ENCODE results near the gene SNX2.

SNX2 gene

DNA sequence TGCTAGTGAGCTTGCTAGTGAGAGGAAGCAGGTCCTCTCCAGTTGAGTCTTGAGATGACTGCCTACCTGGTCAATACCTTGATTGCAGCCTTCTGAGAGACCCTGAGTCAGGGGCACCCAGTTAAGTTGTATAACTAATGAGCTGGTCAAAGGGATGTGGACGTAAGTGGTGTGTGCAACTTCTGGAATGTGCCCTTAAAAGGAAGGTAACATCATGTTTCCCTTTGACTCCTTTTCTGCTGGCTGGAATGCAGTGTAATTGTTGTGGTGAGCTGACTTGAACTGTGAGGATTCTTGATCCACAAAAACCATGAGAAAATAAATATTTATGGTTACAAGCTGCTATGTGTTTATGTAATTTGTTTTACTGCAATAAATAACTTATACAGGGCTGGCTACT, 2.4 kb upstream of the SNX2 start:
- no peak for DNase-seq (ENCODE audit: low read depth in 3 of 3)

DNA sequence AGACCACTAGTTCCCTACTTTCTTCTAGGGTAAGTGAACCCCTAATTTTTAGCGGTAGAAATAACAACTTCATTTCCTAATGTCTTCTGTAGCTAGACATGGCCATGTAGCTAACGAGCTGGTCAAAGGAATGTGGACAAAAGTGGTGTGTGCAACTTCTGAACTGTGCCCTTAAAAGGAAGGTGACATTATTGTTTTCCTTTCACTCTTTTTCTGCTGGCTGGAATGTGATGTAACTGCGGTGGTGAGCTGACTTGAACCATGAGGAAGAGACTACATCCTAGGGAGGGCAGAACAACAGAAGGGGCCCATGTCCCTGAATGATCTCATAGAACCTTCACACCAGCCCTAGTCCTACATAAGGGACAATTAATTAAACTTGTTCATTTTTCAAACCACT, 1.3 kb upstream of the SNX2 start:
- no peak for DNase-seq (ENCODE audit: low read depth in 3 of 3)

DNA sequence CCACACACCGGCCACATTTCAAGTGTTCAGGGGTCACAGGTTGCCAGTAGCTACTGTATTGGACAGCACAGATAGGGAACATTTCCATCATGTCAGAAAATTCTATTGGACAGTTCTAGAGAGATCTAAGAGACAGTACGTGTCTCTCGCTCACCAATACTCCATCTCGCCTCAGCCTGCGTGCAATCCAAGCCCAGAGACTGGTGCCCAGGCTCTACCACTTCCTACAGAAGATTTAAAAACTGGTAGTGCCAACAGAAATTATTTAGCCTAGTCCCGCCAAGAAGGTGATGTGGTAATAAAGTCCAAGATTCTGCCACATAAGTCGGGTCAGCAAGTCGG, 390 bp upstream of the SNX2 start:
- DNase-seq (ENCODE audit: low read depth in 3 of 3) = no peak

DNA sequence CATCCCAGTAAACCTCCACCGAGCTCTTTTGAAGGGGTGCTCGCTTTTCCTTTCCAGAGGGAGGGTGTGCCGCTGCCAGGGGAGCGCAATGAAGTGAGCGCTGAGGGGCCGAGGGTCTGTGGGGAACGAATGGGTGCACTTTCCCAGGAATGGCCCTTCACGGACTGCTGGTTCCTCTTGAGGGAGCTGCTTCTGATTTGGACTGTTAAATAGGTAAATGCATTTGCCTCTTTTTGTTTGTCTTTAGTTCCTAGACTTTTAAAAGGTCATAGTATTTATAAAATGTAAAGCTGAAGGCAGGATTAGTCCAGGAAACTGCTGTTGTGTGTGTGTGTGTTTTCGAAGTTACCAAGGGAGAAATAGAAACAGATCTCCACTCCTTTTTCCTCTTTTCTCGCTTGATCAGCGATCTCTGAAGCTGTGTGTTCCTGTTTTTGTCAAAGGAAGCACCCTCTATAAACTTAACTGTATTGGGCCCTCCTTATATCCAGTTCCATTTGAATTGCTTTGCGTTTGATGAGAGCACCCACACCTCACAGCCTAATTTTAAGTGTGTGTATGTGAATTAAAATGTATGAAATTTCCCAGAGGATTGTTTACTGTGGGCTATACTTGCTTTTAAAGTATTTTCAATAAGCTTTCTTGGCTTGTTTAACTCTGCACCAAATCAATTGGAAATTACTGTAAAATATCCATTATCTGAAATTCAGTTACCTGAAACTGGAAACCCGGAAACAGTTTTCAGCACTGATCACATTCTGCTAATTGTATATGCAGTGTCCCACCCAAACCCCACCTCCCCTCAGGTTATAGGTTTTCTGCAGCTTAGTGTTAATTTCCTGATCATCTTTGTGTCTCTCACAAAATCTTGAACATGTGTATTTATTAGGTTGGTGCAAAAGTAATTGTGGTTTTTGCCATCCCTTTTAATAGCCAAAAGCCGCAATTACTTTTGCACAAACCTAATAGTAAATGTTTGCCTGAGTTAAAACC, 966 bp downstream of the SNX2 start:
- DNase-seq (ENCODE audit: low read depth in 3 of 3) = no peak

DNA sequence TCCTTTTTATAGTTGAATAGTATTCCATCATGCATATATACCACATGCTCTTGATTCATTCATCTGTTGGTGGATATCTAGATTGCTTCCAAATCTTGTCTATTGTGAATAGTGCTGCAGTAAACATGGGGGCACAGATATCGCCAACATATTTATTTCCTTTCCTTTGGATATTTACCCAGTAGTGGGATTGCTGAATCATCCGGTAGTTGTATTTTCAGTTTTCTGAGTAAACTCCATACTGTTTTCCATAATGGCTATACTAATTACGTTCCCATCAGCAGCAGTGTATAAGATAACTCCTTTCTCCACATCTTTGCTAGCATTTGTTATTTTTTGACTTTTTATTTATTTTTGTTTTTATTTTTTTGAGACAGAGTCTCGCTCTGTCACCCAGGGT, 3.3 kb downstream of the SNX2 start:
- DNase-seq (ENCODE audit: low read depth in 3 of 3) = no peak

DNA sequence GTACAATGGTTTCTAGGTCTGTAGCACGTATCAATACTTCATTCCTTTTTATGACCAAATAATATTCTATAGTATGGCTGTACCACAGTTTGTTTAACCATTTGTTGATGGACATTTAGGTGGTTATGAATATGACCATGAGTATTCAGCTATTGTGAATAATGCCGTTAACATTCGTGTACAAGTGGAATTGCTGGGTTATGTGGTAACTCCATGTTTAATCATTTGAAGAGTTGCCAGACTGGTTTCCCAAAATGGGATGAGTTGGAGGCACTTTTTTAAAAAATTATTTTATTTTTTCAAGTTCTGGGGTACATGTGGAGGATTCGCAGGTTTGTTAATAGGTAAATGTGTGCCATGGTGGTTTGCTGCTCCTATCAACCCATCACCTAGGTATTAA, 4.6 kb downstream of the SNX2 start:
- no peak for DNase-seq (ENCODE audit: low read depth in 3 of 3)

DNA sequence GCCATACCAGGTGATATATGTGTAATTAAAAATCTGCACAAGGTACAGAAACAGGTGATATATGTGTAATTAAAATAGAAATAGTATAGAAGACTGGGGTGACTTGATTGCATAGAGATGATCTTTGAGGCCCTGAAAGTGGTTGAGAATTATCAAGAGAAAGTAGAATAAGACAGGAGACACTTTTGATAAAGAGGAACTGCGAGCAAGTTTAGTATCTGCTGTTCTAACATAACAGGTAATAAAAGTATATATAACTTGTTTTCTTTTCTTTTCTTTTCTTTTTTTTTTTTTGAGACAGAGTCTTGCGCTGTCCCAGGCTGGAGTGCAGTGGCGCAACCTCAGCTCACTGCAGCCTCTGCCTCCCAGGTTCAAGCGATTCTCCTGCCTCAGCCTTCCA, 5.4 kb downstream of the SNX2 start:
- DNase-seq (ENCODE audit: low read depth in 3 of 3) = no peak

DNA sequence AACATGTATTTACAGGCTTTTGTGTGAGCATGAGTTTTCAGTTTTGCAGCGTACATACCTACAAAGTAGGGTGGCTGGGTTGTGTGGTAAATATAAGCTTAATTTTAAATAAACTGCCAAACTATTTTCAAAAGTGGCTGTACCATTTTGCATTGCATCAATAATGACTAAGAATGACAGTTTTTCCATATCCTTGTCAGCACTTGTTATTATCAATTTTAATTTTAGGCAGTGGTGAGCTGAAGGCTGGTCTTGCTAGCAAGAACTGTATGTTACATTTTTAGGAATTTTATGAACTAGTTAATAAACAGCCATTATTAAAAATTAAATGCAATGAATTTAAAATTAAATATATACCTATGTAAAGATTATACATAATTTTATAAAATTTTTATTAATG, 6.6 kb downstream of the SNX2 start:
- no peak for DNase-seq (ENCODE audit: low read depth in 3 of 3)

DNA sequence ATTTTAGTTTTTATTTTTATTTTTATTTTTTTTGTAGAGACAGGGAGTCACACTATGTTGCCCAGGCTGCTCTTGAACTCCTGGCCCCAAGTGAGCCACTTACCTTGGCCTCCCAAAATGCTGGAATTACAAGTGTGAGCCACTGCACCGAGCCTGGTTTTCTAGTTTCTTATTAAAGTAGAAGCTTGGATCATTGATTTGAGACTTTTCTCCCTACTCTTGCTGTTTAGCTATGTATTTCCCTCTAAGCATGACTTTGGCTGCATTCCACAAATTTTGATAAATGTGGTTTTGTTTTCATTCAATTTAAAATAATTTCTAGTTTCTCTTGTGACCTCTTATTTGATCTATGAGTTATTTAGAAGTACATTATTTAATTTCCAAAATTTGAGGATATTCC, 10.4 kb downstream of the SNX2 start:
- DNase-seq (ENCODE audit: low read depth in 3 of 3) = no peak

DNA sequence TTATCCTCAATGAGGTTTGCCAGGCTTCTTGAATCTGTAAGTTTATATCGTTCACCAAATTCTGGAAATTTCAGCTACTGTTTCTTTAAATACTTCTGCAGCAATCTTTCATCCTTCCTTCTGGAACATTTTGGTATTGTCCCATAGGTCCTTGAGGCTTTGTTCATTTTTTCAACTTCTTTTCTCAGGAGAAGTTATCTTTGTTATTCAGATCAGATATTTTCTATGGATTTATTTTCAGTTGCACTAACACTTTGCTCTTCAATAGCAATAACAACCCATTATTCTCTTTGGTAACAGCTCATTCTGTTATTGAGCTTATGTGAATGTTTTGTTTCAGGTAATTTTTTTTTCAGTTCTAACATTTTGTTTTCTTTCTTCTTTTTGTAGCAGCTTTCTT, 13.5 kb downstream of the SNX2 start:
- DNase-seq (ENCODE audit: low read depth in 3 of 3) = no peak

DNA sequence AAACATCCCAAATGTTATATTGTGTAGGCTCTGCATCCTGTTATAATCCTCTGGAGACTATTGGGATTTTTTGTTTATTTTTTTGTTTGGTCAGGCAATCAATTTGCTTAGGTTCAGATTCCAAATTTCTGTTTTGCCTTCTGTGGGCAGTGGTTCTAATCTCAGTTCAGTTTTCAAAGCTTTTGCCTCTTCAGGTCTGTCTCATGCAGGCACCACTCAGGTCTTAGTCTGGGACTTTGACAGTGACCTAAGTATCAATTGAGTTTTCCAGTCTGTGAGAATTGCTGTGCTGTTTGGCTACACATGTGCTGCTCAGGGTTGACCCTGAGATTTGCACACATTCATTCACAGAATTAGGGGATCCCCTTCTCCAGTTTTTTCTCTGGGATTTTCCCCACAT, 14.1 kb downstream of the SNX2 start:
- DNase-seq (ENCODE audit: low read depth in 3 of 3) = no peak

DNA sequence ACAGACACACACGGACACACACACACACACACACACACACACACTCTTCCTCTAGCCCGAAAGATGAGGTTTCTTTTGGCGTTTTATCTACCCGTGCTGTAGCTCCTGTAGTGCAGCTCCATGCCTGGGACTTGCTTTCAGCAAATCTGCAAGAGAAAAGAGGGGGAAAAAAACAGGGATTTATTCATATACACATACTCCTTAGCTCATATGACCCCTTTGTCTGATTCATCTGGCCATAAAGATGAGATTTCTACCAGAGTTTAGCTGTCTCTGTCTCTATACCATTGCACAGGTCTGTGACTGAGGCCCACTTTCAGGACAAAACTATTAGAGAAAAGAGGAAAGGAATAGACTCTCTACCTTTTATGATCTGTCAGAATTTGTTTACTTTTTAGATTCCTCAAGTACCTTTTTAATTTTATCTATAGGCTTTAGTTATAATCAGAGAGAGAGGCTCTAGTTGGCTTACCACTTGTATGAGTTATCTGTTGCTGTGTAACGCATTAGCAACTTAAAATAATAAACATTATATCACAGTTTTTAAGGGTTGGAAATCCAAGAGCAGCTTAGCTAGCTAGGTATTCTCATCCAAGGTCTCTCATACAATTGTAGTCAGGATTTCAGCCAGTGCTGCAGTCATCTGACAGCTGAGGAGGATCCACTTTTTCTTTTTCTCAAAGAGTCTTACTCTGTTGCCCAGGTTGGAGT, 14.7 kb downstream of the SNX2 start:
- no peak for DNase-seq (ENCODE audit: low read depth in 3 of 3)

DNA sequence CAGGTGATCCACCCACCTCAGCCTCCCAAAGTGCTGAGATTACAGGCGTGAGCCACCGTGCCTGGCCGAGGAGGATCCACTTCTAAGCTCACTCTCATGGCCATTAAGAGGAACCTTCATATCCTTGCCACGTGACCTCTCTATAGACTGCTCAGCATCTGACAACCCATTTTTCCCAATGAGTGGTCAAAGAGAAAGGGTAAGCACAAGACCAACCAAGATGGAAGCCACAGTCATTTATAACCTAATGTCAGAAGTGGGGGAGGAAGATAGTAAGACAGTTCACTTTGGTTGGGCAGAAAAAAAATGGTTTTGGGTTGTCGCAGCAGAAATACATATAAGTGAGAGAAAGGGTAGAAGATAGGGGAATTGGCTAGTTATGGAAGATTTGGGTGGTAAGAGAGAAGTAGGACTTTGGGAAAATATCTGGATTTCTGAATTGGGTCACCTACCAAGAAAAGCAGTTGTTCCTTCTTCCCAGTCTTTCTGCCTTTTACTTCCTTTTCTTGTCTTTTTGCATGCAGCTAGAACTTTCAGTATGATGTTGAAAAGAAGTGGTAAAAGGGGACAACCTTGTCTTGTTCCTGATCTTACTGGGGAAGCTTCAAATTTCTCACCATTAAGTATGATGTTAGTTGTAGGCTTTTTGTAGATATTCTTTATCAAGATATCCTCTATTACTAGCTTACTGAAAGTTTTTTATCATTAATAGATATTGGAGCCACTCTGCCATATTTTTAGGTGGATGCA, 15.6 kb downstream of the SNX2 start:
- DNase-seq (ENCODE audit: low read depth in 3 of 3) = no peak

DNA sequence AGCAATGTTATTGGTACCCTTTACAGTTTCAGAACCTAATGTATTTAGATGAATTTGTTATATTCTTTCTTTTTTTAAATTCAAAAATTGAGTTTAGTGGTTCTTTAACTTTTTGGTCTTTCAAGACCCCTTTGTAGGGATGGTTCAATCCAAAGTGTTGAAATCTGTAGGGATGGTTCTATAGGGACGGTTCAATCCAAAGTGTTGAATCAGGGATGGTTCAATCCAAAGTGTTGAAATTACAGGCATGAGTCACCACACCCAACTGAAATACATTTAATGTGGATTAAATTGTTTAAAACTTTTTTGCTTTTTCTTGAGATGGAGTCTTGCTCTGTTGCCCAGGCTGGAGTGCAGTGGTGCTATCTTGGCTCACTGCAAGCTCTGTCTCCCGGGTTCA, 30.6 kb downstream of the SNX2 start:
- no peak for DNase-seq (ENCODE audit: low read depth in 3 of 3)

DNA sequence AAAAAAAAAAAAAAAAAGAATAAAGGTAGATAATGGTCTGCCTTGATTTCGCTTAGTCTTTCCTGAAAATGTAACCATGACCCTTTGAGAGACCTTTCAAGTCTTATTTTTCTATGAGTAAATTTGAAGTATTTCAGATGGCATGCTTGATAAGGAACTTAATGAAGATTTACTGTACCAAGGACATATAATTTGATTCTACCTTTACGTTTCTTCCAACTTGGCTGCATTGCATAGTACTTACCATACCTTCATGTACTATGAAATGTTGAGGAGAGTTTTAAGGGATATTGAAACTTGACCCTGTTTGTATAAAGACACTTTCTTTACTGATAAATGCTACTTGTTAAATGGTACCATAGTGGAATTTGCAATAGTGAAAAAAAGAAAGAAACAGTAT, 35.5 kb downstream of the SNX2 start:
- no peak for DNase-seq (ENCODE audit: low read depth in 3 of 3)

DNA sequence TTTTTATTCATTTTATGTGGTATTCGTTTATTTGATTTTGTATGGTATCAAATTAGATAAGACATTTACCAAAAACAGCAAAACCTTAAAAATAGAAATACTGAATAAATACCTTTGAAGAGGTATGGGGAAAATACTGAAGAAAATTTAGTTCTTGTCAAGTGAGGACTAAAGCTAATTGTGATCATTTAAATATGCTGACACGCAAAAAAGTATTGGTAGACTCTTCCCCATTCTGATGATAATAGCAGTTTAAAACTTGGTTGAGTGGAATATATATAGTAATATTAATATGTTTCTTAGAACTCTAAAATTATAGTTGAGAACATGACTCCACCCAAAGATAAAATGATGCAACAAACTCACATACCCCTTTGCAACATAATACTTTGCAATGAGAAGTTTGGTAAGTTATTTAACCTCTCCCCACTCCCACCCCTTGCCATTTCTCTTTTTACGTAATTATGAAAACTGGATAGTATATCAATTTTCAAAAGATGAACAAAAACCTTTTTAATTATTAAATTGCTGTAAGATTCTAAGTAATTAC, 40.4 kb downstream of the SNX2 start:
- no peak for DNase-seq (ENCODE audit: low read depth in 3 of 3)

DNA sequence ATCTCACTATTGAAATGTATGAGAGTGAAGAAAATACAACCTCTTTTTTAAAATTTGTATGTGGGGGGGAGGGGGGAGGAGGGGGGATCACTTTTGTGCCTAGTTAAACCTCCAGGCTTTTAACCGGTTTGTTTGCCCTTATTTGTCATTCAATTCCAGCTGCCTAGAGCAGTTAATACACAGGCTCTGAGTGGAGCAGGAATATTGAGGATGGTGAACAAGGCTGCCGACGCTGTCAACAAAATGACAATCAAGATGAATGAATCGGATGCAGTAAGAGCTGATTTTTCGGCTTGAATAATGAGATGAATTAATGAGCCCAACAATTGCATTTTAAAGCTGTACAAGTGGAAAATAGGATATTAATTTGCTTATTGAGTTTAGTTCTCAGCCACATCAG, 41.9 kb downstream of the SNX2 start:
- DNase-seq (ENCODE audit: low read depth in 3 of 3) = no peak

DNA sequence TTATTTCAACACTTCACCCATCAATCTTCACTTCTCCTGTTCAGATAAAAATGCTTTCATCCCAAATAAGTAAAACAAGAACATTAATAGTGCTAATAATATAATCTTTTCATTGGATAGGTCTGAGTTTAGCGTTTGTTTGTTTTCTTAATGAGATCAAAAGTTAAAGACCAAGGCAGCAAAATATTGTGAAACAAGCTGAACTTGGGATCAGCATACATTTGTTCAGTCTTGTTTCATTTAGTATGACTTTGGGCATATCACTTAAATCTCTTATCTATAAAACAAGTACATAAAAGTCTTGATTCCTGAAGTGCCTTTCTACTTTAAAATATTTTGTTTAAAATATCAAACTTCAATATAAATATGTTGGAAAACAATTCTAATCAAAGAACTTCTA, 57.1 kb downstream of the SNX2 start:
- no peak for DNase-seq (ENCODE audit: low read depth in 3 of 3)

DNA sequence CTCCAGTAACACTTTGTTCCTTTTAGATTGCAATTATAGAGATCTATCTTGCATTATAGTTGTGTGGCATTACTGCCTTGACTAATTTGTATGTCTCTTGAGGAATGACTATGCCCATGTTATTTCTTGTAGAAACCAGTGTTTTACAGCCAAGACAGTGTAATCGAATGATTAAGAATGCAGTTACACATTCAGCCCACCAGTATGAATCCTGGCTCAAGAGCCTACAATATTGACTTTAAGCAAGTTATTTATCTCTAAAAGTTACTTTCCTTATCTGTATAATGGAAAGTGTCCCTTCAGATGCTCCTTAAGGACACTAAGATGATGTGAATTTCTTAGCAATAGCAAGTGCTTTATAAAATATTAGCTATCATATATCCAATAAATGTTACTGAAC, 60.8 kb downstream of the SNX2 start:
- DNase-seq (ENCODE audit: low read depth in 3 of 3) = no peak

DNA sequence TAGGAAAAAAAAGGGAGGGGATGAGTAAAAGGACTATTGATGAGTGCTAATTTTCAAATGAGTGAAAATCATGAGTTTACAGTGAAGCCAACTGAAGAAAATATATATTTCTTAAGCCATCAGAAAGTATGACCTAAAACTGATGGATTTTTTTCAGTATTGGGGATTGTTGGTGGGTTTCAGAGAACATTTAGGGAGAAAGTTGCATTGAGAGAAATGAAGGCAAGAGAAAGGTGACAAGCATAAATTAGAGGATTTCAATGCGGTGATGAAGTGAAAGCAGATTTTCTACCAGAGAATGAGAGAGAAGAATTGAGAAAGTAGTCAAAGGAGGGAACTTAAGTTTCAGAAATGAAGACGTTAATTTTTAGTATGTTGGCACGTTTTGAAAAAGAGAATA, 62.1 kb downstream of the SNX2 start:
- DNase-seq (ENCODE audit: low read depth in 3 of 3) = no peak

DNA sequence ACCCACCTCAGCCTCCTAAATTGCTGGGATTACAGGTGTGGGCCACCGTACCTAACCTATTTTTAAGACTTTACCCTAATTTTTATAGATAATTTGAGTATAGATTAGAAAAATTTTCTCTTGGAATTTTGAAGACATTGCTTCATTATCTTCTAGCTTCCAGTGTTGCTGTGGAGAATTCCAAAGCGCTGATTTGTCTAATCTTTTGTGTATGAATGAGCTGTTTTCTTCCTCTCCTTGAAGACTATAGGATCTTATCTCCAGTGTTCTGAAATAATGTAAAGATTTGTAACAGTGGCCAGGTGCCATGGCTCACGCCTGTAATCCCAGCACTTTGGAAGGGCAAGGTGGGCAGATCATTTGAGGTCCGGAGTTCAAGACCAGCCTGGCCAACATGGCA, 64.9 kb downstream of the SNX2 start:
- DNase-seq (ENCODE audit: low read depth in 3 of 3) = no peak

DNA sequence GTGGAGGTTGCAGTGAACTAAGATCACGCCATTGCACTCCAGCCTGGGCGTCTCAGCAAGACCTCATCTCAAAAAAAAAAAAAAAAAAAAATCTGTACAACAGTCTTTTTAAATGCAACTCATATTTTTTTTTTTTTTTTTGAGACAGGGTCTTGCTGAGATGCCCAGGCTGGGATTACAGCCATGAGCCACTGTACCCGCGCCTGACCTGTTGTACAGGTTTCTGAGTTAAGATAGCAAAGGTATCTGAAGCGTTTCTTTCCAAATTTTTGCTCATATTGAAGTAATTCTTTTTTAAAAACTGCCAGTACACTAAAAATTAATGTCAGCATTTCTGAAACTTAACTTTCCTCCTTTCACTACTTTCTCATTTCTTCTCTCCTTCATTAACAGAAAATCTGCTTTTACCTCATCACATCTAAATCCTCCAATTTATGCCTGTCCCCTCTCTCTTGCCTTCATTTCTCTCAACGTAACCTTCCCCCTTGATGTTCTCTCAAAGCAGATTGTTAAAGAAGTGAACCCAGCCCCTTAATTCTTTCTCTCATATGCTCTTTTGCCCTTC, 67.2 kb downstream of the SNX2 start:
- no peak for DNase-seq (ENCODE audit: low read depth in 3 of 3)

Data from stimulated activated CD4-positive, alpha-beta T cell treated with anti-CD3 and anti-CD28 coated beads, TNF-alpha, amount 100 ng/mL, for 4 hours (primary cell).